ENCODE measurements around the gene SAMD13. TPM values are rescaled to one million over a fixed set of nuclear protein-coding genes. Genes with fewer than 3 reads are reported as not detected.

The SAMD13 gene
- total and polyA plus RNA-seq, 2 of the 8 experiments (the other 6 are each of a cell fraction or from before 2014, with no cell fraction given), result 0.86 to 2.3 TPM

DNA sequence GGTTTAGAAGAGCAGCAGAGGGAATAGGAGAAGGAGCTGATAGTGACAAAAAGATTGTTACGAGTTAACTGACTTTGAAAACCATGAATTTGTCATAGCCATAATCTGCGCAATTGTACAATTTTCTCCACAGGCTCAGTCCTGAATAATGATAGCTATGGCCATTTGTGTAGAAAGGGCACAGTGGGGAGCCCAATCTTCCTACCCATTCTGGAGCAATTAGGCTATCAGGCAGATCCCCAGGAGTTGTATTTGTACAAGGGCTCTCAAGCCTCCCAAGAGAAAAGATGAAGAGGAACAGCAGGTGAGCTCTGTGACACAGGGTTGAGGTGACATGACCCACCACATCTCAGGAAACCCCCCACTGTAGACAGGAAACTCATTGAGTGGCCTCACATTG lies 42.1 kb upstream of the SAMD13 start:
- no peaks in the 10 kb centered on the region for H3K79me1 ChIP-seq (ENCODE audit: low read depth, low read length)
- no peaks in the 10 kb centered on the region for H3K79me2 ChIP-seq (ENCODE audit: control insufficient read depth in 1 of 2, insufficient read depth in 2 of 2, low read length in 2 of 2)
- H3K4me1 ChIP-seq (replicated peaks in 1 of 4; ENCODE audit: control insufficient read depth in 3 of 4, insufficient read depth in 4 of 4, low read length in 3 of 4), result peaks cover 3 to 4% (median 4%) of the 10 kb centered on the region in 4 experiments; a peak in 5 of 7 replicates
- 92% methylated on average over 2 of the region's 2 CpGs; no CpG with 5 or more reads in 1 of the 2 experiments for WGBS, 2 experiments (ENCODE audit: extremely low coverage in 1 of 2, insufficient coverage in 1 of 2, insufficient read length in 1 of 2, insufficient replicate concordance in 2 of 2, low coverage in 1 of 2, low lambda C conversion rate in 2 of 2, missing lambda C conversion rate in 1 of 2)
- no peaks in the 10 kb centered on the region for H3K27me3 ChIP-seq (replicated peaks in 1 of 4; ENCODE audit: control insufficient read depth in 3 of 4, extremely low read depth in 1 of 4, insufficient read depth in 3 of 4, low read length in 3 of 4)
- H2AFZ ChIP-seq (ENCODE audit: low read length), result no peak overlapping the region
- no peak overlapping the region for H4K8ac ChIP-seq (ENCODE audit: extremely low read depth, insufficient read depth, low read length)
- no peaks in the 10 kb centered on the region for H3K9me3 ChIP-seq (ENCODE audit: insufficient read depth in 2 of 2, low read depth in 1 of 2, low read length in 1 of 2)
- no peak overlapping the region for H3K14ac ChIP-seq (ENCODE audit: insufficient read length)
- no peak overlapping the region for H2AK5ac ChIP-seq (ENCODE audit: low read depth, low read length)
- H4K5ac ChIP-seq (ENCODE audit: insufficient read length, low read depth, low read length), result no peak overlapping the region
- H2BK20ac ChIP-seq (ENCODE audit: low read length), result no peak overlapping the region
- H3K4me2 ChIP-seq (ENCODE audit: insufficient read depth in 1 of 2, low read depth in 2 of 2, low read length in 2 of 2), result no peak overlapping the region
- H2BK15ac ChIP-seq (ENCODE audit: low read length), result no peak overlapping the region
- no peaks in the 10 kb centered on the region for H4K20me1 ChIP-seq (replicated peaks in 1 of 2; ENCODE audit: control insufficient read depth in 1 of 2, insufficient read depth in 2 of 2, low read length in 2 of 2)
- no peak overlapping the region for H3K56ac ChIP-seq (replicated peaks; ENCODE audit: insufficient read length, low read depth, low read length)
- ChIA-PET POLR2A (ENCODE audit: partially characterized antibody) (no interaction called here), CTCF (ENCODE audit: partially characterized antibody) (interaction anchor here (0.5 to 0.8 kb wide), 3 partner anchors 25 to 347 kb away, joined by 3 read pairs; no protein-coding TSS in a partner anchor)
- H3K18ac ChIP-seq (ENCODE audit: extremely low read depth, low read length), result no peak overlapping the region
- FAIRE-seq, result no peak
- TF ChIP-seq, protein P1, sequence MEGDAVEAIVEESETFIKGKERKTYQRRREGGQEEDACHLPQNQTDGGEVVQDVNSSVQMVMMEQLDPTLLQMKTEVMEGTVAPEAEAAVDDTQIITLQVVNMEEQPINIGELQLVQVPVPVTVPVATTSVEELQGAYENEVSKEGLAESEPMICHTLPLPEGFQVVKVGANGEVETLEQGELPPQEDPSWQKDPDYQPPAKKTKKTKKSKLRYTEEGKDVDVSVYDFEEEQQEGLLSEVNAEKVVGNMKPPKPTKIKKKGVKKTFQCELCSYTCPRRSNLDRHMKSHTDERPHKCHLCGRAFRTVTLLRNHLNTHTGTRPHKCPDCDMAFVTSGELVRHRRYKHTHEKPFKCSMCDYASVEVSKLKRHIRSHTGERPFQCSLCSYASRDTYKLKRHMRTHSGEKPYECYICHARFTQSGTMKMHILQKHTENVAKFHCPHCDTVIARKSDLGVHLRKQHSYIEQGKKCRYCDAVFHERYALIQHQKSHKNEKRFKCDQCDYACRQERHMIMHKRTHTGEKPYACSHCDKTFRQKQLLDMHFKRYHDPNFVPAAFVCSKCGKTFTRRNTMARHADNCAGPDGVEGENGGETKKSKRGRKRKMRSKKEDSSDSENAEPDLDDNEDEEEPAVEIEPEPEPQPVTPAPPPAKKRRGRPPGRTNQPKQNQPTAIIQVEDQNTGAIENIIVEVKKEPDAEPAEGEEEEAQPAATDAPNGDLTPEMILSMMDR (IDR thresholded peaks at IDR 0.05; ENCODE audit: control extremely low read depth in 1 of 3, insufficient read depth in 1 of 3, low read depth in 1 of 3, low read length in 3 of 3), result no peak
- TF ChIP-seq RBBP5 (IDR thresholded peaks at IDR 0.05; ENCODE audit: borderline replicate concordance, low read depth, low read length) (no peak), FOSL1 (IDR thresholded peaks at IDR 0.05; ENCODE audit: insufficient read depth, low read depth, low read length) (no peak), SIX5 (IDR thresholded peaks at IDR 0.05; ENCODE audit: low read depth, low read length) (no peak), KDM5A (IDR thresholded peaks at IDR 0.05; ENCODE audit: low read length) (no peak), CBX8 (IDR thresholded peaks at IDR 0.05; ENCODE audit: borderline replicate concordance, low read depth, low read length) (no peak), JUND (IDR thresholded peaks at IDR 0.05; ENCODE audit: low read length) (no peak)
- DNase-seq (ENCODE audit: low read depth in 1 of 2, low spot score in 2 of 2), result no peak
- H4K91ac ChIP-seq (replicated peaks; ENCODE audit: insufficient read length, low read length), result no peak overlapping the region
- H3K9ac ChIP-seq (replicated peaks in 1 of 4; ENCODE audit: extremely low read depth in 1 of 4, low read depth in 3 of 4, low read length in 3 of 4), result no peak overlapping the region
- H3K27ac ChIP-seq (ENCODE audit: low read depth, low read length), result no peak overlapping the region
- no peaks in the 10 kb centered on the region for H3K23me2 ChIP-seq (ENCODE audit: low read depth, low read length)
- no peak overlapping the region for H3K4me3 ChIP-seq (ENCODE audit: extremely low read depth in 1 of 4, insufficient read depth in 2 of 4, low read depth in 3 of 4, low read length in 4 of 4)
- no peak overlapping the region for H2BK12ac ChIP-seq (ENCODE audit: low read depth, low read length)
- no peaks in the 10 kb centered on the region for H3K36me3 ChIP-seq (ENCODE audit: control insufficient read depth in 2 of 4, insufficient read depth in 4 of 4, low read length in 3 of 4)
- no peak overlapping the region for H3K23ac ChIP-seq (ENCODE audit: insufficient read length)
- no peak overlapping the region for H3K4ac ChIP-seq (replicated peaks; ENCODE audit: insufficient read length, low read depth, low read length)
- no peak overlapping the region for H2BK120ac ChIP-seq (replicated peaks; ENCODE audit: low read depth, low read length)
- H2BK5ac ChIP-seq (ENCODE audit: low read depth, low read length), result no peak overlapping the region
